Pulmonary artery endothelial cell (primary cell): ENCODE results near the gene GNAS. TPM values are rescaled to one million over a fixed set of nuclear protein-coding genes. Genes with fewer than 3 reads are reported as not detected.
"Not testable (repeated sequence)": the region's sequence is repeated elsewhere in the genome, so short reads cannot be mapped to it uniquely, and the experiment has no call there.

Experiments
- DNase-seq: peaks from one replicate; pipeline ENCODE4 v3.0.0-alpha.2; 2011; ENCODE audit warnings: low read depth, low spot score
- total RNA-seq: library from RNA; depleted of rRNA; stranded (reverse); fragments of >200 nt; gene quantifications from 2 replicates; pipeline ENCODE4 v1.2.3, GENCODE V29; 2014

GNAS gene
- 316 and 352 TPM in 2 replicates for total RNA-seq

GRCh38 chr20:58852543-58853271, at the start of gene GNAS:
Gene GNAS, plus strand, starts transcription at chr20:58852716.
- no peak for DNase-seq

- DNase-seq, result no peak
Observed at GRCh38 chr20:58803533-58803932, 49.0 kb upstream of the GNAS start.

GRCh38 chr20:58807801-58808200, 44.7 kb upstream of the GNAS start:
- no peak for DNase-seq

- no peak for DNase-seq
Observed at GRCh38 chr20:58808271-58809046, 44.1 kb upstream of the GNAS start.

- no peak for DNase-seq
Observed at GRCh38 chr20:58810116-58810878, 42.2 kb upstream of the GNAS start.

GRCh38 chr20:58810879-58811250, 41.7 kb upstream of the GNAS start:
- no peak for DNase-seq

- DNase-seq, result no peak
Observed at GRCh38 chr20:58811334-58811733, 41.2 kb upstream of the GNAS start.

- DNase-seq, result no peak
Observed at GRCh38 chr20:58813369-58813768, 39.1 kb upstream of the GNAS start.

GRCh38 chr20:58815448-58815847, 37.1 kb upstream of the GNAS start:
- DNase-seq, result no peak

GRCh38 chr20:58816051-58816450, 36.5 kb upstream of the GNAS start:
- DNase-seq, result no peak

GRCh38 chr20:58816957-58817651, 35.4 kb upstream of the GNAS start:
- no peak for DNase-seq

- DNase-seq, result no peak
Observed at GRCh38 chr20:58817748-58818147, 34.8 kb upstream of the GNAS start.

GRCh38 chr20:58818586-58819285, 33.8 kb upstream of the GNAS start:
- DNase-seq, result no peak

GRCh38 chr20:58819921-58820320, 32.6 kb upstream of the GNAS start:
- no peak for DNase-seq

GRCh38 chr20:58820515-58820914, 32.0 kb upstream of the GNAS start:
- DNase-seq, result not testable (repeated sequence)

- no peak for DNase-seq
Observed at GRCh38 chr20:58822149-58822548, 30.4 kb upstream of the GNAS start.

GRCh38 chr20:58822748-58823730, 29.5 kb upstream of the GNAS start:
- no peak for DNase-seq

GRCh38 chr20:58824843-58825242, 27.7 kb upstream of the GNAS start:
- no peak for DNase-seq

GRCh38 chr20:58825450-58825849, 27.1 kb upstream of the GNAS start:
- no peak for DNase-seq

GRCh38 chr20:58826271-58826670, 26.2 kb upstream of the GNAS start:
- DNase-seq, result no peak
